Vagina (tissue), 2 donors: Measurements from ENCODE around the gene ZNF276.

Experiments used
- CTCF ChIP-seq, 3 experiments: fragments of 450-650 bp in 2 of 3; fragments of 200-600 bp in 1 of 3; sonication (generic) in 1 of 3; IDR thresholded peaks; one replicate each; pipeline ENCODE4 v1.5.1; 2017 to 2019; ENCODE audit warnings: antibody characterized with exemption in 3 of 3, mild to moderate bottlenecking in 2 of 3, moderate library complexity in 2 of 3
- POLR2AphosphoS5 ChIP-seq, 2 donors: sonication (generic); formaldehyde crosslinking; IDR thresholded peaks; one replicate each; pipeline ENCODE4 v1.9.0; 2017; ENCODE audit warnings: antibody characterized with exemption in 2 of 2, mild to moderate bottlenecking in 2 of 2, low read depth in 1 of 2; ENCODE audit not compliant: insufficient read depth in 1 of 2

DNA sequence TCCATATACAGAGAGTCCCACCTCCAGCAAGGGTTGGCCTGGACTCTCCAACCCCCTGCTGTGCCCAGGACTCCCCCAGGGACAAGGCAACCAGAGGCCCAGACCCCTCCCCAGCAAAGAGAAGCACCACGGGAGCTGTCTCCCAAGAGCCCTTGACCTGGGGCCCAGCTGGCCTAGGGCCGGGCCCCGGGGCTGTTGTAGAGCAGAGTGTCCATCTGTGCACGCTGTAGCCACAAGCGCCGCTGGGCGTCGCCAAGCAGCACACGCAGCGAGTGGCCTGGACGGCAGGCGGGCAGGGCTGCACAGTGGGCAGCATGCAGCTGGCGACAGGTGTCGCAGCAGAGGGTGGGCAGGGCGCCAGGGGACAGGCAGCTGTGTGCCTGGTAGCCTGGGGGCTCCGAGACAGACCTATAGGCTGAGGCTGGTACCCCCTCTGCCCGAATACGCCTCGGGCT, 24.1 kb upstream of the ZNF276 start:
- TF ChIP-seq CTCF (IDR thresholded peaks at IDR 0.05), result no peak
- TF ChIP-seq POLR2AphosphoS5 (IDR thresholded peaks at IDR 0.05; ENCODE audit: insufficient read depth in 1 of 2, low read depth in 1 of 2), result no peak
